T1000 (cell line): ENCODE data around the gene SPATA31D3.
"Not testable (repeated sequence)": the region's sequence is repeated elsewhere in the genome, so short reads cannot be mapped to it uniquely, and the experiment has no call there.

ENCODE experiments used
- DNase-seq: peaks from one replicate; lab custom pipeline; 2025; ENCODE audit warnings: mixed read lengths; lab: John Stamatoyannopoulos, UW

SPATA31D3 gene

DNA sequence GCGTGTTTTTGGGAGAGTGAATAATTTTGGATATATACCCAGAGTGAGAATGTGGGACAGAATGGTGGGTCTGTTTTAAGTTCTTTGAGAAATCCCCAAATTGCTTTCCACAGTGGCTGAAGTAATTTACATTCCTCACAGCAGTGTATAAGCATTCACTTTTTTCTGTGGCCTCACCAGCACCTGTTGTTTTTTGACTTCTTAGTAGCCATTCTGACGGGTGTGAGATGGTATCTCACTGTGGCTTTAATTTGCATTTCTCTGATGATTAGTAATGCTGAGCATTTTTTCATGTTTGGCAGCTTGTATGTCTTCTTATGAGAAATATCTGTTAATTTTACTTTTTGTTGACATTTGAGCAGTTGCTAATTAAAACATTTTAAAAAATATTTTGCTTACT lies 35.9 kb downstream of the SPATA31D3 start:
- DNase-seq: no peak

DNA sequence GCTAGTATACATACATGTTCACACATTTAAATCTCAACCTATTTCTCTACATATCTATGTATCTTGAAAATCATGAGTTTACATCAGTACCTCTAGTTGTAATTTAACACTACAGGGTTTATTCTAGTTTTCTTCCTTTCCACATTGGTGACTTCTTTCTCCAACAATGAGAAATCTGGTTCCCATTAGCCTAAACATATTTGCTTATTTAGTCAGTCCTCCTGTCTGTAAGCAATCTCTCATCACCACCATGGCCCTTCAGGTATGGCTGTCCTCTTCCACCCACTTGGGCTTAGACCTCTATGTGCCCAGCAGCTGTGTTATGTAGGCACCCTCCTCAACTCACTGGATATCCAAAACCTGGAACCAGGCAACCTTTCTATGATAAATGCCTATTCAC lies 37.3 kb downstream of the SPATA31D3 start:
- DNase-seq: no peak

DNA sequence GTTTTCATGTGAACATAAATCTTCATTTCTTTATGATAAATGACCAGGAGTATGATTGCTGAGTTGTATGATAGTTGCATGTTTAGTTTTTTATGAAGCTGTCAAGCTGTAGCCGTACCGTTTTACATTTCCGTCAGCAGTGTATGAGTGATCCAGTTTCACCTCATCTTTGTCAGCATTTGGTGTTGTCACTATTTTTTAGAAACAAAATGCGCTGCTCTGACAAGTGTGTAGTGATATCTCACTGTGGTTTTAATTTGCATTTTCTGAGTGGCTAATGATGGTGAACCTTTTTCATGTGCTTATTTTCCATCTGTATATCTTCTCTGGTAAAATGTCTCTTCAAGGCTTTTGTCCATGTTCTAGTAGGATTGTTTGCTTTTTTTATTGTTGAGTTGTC lies 38.6 kb downstream of the SPATA31D3 start:
- no peak for DNase-seq

DNA sequence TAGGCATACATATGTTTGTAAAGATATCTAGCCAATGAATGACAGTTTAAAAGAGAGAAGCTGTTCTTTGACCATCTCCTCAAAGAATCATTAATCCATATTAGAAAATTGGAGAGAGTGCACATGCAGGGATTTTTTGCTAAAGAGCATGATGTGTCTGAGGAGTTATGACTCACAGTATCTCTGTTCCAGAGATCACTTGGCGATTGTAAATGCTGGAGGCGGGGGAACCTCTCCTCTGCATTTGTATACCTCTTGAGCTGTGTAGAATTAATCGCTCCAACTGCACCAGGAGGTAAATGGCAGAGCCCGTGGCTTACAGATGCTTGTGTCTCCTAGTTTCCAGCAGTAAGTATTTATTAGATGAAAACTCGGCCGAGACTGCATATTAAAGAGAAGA lies 41.6 kb downstream of the SPATA31D3 start:
- DNase-seq: no peak

DNA sequence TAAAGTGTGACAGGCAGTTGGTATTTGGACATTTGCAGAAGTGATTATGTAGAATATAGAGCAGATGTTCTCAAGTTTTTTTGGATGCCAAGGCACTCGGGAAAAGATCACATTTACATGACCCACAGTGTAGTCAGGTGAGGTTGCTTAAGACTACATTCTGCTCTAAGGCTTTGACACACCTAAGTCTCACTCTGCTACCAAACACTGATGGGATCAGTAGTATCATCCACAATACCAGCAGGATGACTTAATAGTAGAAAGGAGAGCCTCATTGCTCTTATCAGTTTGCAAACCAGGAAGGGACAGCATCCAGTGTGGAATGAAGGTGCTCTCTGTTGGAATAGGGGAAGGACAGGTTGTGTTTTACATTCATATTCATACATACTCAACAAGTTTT lies 42.8 kb downstream of the SPATA31D3 start:
- no peak for DNase-seq

DNA sequence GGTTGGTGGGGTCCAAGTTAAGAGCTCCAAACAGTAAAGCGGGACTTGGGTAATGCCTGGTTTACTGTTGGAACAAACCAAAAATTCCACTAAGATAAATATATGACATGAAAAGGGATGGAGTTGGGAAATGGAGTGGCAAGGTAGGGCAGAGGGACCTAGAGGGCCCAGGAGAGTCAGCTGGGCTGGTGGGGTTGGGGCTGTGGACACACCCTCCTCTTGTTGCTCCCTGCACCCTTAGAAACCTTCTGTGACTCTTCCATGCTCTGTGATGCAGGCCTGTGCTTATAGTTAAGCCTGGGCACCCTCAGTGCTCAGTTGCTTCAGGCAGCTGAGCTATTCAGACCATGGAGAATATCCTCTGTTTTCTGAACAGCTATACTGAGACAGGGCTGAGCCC lies 45.2 kb downstream of the SPATA31D3 start, which contains the start of gene SPATA31D1:
Gene SPATA31D1, plus strand, starts transcription at position 301 of the 400 bp plus-strand sequence. Its CDS starts 47 bp downstream, at position 348.
- not testable (repeated sequence) for DNase-seq

DNA sequence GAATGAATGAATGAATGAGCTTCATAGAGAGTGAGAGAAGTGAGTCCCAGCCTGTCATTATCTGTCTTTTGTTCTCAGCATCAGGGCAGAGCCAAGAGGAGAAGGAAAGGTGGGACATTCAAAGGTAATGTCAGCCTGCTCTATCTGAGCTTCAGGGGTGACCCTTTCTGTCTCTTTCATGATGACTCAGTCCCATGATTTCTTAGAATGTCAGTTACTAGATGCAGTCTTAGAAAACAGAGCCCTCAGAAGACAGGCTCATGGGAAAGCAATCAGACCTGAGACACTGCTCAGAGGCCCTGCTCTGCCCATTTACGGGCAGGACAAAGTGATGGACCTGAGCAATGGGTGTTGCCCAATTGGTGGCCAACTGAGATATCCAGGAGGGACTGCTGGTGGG lies 46.4 kb downstream of the SPATA31D3 start:
- DNase-seq: no peak

DNA sequence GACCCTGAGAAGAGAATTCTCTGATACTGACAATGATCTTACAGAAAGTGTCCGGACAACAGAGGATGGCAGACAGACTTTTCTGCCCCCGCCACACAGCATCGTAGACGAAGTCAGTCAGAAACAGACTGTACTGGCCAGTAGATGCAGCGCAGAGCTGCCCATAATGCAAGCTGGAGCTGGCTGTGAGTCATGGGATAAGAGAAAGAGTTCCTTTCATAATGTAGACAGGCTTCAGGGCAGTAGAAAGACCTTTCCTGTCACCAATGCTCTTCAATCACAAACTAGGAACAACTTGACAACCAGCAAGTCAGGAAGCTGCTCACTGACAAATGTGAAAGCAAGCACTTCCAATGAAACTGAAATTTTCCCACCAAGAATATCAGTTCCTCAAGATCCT lies 50.4 kb downstream of the SPATA31D3 start:
- no peak for DNase-seq
